HEK293T (cell line): ENCODE results near the gene TMEM237.

Experiments used
- ARNT ChIP-seq: fragments of 450-650 bp; IDR thresholded peaks from 2 replicates; pipeline ENCODE4 v1.6.1; 2017; ENCODE audit warnings: mild to moderate bottlenecking
- ELF4 ChIP-seq: fragments of 450-650 bp; IDR thresholded peaks from 2 replicates; pipeline ENCODE4 v1.6.1; 2017; ENCODE audit warnings: antibody characterized with exemption
- FOXK2 ChIP-seq: fragments of 450-650 bp; IDR thresholded peaks from 2 replicates; pipeline ENCODE4 v1.6.1; 2016; ENCODE audit warnings: mild to moderate bottlenecking
- FOXM1 ChIP-seq: fragments of 450-650 bp; IDR thresholded peaks from 2 replicates; pipeline ENCODE4 v1.6.1; 2017; ENCODE audit warnings: mild to moderate bottlenecking, borderline replicate concordance
- HDGF ChIP-seq: fragments of 450-650 bp; IDR thresholded peaks from 2 replicates; pipeline ENCODE4 v1.6.1; 2017; ENCODE audit warnings: antibody characterized with exemption, borderline replicate concordance
- L3MBTL2 ChIP-seq: fragments of 450-650 bp; conservative IDR thresholded peaks from 2 replicates; pipeline ENCODE4 v1.6.1; 2016; ENCODE audit warnings: mild to moderate bottlenecking
- LEF1 ChIP-seq: fragments of 450-650 bp; IDR thresholded peaks from 2 replicates; pipeline ENCODE4 v1.6.1; 2017; ENCODE audit warnings: mild to moderate bottlenecking, borderline replicate concordance
- NFRKB ChIP-seq: fragments of 450-650 bp; IDR thresholded peaks from 2 replicates; pipeline ENCODE4 v1.6.1; 2016; ENCODE audit warnings: mild to moderate bottlenecking, moderate library complexity
- SP1 ChIP-seq: fragments of 450-650 bp; IDR thresholded peaks from 2 replicates; pipeline ENCODE4 v1.6.1; 2017
- TARDBP ChIP-seq: fragments of 450-650 bp; IDR thresholded peaks from 2 replicates; pipeline ENCODE4 v1.6.1; 2016
- ZNF384 ChIP-seq: fragments of 450-650 bp; IDR thresholded peaks from 2 replicates; pipeline ENCODE4 v1.6.1; 2016

GRCh38 chr2:201668402-201668910, 25.2 kb upstream of the TMEM237 start:
- TF ChIP-seq HDGF = no peak
- no peak for TF ChIP-seq L3MBTL2
- TF ChIP-seq TARDBP = no peak
- no peak for TF ChIP-seq FOXK2
- TF ChIP-seq ELF4 = no peak
- no peak for TF ChIP-seq ARNT
- no peak for TF ChIP-seq LEF1
- no peak for TF ChIP-seq NFRKB
- TF ChIP-seq ZNF384 = no peak
- TF ChIP-seq FOXM1 = no peak
- TF ChIP-seq SP1 = no peak
